ENCODE results near the gene EHD2. TPM values are rescaled to one million over a fixed set of nuclear protein-coding genes. Genes with fewer than 3 reads are reported as not detected.
A peak's percentile ranks its signal among the peaks of the same experiment; 100 is the strongest.
"Not testable (repeated sequence)": the region's sequence is repeated elsewhere in the genome, so short reads cannot be mapped to it uniquely, and the experiment has no call there.

The EHD2 gene
- total RNA-seq, 1 donor from 2014 or later: 53.4 TPM

DNA sequence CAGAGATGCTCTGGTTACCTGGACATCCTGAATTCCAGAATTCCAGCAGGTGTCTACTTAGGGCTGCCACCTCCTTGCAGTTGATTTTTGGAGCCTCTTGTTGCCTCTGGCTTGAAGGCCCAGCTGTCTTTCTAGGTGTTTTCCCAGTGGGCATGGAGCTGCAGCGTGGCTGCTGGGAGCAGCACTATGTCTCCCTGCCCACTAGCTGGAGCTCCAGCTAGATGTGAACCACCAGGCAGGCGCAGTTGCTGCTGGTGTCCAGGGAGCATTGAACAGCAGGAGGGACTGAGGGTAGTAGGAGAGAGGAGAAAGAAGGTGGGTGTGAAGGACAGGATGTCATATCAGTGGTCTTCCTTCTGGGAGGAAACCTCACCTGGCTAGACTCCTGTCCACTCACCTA, 55.4 kb downstream of the EHD2 start:
- Histone ChIP-seq H3K4me3 (ENCODE audit: low read depth, low read length) (no peak overlapping the region), H3K36me3 (ENCODE audit: control insufficient read depth, insufficient read depth, low read length) (no peaks in the 10 kb centered on the region), H3K27me3 (ENCODE audit: control insufficient read depth, insufficient read depth, low read length) (no peaks in the 10 kb centered on the region)
- TF ChIP-seq, protein P1, sequence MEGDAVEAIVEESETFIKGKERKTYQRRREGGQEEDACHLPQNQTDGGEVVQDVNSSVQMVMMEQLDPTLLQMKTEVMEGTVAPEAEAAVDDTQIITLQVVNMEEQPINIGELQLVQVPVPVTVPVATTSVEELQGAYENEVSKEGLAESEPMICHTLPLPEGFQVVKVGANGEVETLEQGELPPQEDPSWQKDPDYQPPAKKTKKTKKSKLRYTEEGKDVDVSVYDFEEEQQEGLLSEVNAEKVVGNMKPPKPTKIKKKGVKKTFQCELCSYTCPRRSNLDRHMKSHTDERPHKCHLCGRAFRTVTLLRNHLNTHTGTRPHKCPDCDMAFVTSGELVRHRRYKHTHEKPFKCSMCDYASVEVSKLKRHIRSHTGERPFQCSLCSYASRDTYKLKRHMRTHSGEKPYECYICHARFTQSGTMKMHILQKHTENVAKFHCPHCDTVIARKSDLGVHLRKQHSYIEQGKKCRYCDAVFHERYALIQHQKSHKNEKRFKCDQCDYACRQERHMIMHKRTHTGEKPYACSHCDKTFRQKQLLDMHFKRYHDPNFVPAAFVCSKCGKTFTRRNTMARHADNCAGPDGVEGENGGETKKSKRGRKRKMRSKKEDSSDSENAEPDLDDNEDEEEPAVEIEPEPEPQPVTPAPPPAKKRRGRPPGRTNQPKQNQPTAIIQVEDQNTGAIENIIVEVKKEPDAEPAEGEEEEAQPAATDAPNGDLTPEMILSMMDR (IDR thresholded peaks at IDR 0.05; ENCODE audit: insufficient read depth, low read length, severe bottlenecking): no peak
- no peak for FAIRE-seq
- DNase-seq (ENCODE audit: low read depth): no peak

DNA sequence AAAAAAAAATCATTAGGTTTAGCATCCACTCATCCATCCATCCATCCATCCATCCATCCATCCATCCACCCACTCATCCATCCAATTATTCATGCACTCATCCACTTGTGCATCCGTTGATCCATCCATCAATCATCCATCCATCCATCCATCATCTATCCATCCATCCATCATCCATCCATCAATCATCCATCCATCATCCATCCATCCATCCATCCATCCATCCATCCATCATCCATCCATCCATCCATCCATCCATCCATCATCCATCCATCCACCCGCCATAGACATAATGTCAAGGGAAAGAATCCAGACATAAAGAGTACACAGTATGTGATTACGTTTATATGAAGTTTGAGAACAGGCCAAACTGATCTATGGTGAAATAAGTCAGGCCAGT, 56.3 kb downstream of the EHD2 start:
- DNase-seq (ENCODE audit: low read depth) (no peak), FAIRE-seq (no peak)
- TF ChIP-seq, protein P1 (IDR thresholded peaks at IDR 0.05; ENCODE audit: insufficient read depth, low read length, severe bottlenecking): no peak
- Histone ChIP-seq H3K36me3 (ENCODE audit: control insufficient read depth, insufficient read depth, low read length) (no peaks in the 10 kb centered on the region), H3K4me3 (ENCODE audit: low read depth, low read length) (no peak overlapping the region), H3K27me3 (ENCODE audit: control insufficient read depth, insufficient read depth, low read length) (no peaks in the 10 kb centered on the region)

DNA sequence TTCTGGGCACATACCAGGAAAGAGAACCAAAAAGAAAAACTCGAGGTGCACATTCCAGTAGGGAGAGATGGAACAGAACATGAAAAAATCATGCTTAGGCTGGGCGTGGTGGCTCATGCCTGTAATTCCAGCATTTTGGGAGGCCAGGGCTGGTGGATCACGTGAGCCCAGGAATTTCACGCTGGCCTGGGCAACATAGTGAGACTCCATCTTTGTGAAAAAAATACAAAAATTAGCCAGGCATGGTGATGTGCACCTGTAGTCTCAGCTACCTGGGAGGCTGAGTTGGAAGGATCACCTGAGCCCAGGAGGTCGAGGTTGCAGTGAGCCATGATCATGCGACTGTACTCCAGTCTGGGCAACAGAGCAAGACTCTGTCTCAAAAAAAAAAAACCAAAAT, 58.1 kb downstream of the EHD2 start:
- H3K4me3 ChIP-seq (ENCODE audit: low read depth, low read length); H3K36me3 ChIP-seq (ENCODE audit: control insufficient read depth, insufficient read depth, low read length); H3K27me3 ChIP-seq (ENCODE audit: control insufficient read depth, insufficient read depth, low read length); FAIRE-seq; DNase-seq (ENCODE audit: low read depth): not testable (repeated sequence)

DNA sequence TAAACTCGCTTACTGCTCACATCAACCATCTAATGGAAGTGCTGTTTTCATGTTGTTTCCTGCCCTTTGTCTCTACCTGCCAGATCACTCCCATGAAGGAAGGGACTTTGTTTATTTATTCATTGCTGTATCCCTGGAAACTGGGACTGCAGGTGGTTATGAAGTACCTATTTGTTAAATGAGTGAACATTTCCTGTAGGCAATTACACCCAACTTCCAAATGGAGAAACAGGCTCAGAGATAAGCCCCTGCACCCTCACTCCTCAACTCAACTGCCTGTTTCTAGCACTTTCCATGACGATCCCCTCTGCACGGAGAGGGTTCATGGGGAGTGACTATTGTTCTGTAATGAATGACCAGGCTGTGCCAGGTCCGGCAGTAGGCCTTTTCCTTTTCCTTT, 63.3 kb downstream of the EHD2 start:
- DNase-seq (ENCODE audit: low read depth) (peak; percentile 100), FAIRE-seq (peak; percentile 93)
- no peaks in the 10 kb centered on the region for H3K27me3 ChIP-seq (ENCODE audit: control insufficient read depth, insufficient read depth, low read length)
- H3K36me3 ChIP-seq (ENCODE audit: control insufficient read depth, insufficient read depth, low read length): peaks cover 9% of the 10 kb centered on the region
- TF ChIP-seq, protein P1 (IDR thresholded peaks at IDR 0.05; ENCODE audit: insufficient read depth, low read length, severe bottlenecking): no peak
- H3K4me3 ChIP-seq (ENCODE audit: low read depth, low read length): no peak overlapping the region

DNA sequence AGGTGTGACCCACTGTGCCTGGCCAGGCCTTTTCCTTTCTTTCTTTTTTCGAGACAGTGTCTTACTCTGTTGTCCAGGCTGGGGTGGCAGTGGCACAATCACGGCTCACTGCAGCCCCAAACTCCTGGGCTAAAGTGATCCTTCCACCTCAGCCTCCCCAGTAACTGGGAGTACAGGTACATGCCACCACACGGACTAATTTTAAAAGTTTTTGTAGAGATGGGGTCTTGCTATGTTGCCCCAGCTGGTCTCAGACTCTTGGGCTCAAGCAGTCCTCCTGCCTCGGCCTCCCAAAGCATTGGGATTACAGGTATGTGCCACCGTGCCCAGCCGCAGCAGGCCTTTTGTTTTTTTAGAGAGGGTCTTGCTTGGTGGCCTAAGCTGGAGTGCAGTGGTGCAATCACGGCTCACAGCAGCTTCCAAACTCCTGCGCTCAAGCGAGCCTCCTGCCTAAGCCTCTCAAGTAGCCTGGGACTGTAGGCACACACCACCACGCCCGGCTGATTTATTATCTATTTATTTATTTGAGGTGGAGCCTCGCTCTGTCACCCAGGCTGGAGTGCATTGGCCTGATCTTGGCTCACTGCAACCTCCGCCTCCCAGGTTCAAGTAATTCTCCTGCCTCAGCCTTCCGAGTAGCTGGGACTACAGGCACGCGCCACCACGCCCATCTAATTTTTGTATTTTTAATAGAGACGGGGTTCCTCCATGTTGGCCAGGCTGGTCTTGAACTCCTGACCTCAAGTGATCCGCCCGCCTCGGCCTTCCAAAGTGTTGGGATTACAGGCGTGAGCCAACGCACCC, 64.2 kb downstream of the EHD2 start:
- H3K27me3 ChIP-seq (ENCODE audit: control insufficient read depth, insufficient read depth, low read length); FAIRE-seq; DNase-seq (ENCODE audit: low read depth): not testable (repeated sequence)
- Histone ChIP-seq H3K36me3 (ENCODE audit: control insufficient read depth, insufficient read depth, low read length) (peaks cover 11% of the 10 kb centered on the region), H3K4me3 (ENCODE audit: low read depth, low read length) (peak overlapping the region; percentile 66)

DNA sequence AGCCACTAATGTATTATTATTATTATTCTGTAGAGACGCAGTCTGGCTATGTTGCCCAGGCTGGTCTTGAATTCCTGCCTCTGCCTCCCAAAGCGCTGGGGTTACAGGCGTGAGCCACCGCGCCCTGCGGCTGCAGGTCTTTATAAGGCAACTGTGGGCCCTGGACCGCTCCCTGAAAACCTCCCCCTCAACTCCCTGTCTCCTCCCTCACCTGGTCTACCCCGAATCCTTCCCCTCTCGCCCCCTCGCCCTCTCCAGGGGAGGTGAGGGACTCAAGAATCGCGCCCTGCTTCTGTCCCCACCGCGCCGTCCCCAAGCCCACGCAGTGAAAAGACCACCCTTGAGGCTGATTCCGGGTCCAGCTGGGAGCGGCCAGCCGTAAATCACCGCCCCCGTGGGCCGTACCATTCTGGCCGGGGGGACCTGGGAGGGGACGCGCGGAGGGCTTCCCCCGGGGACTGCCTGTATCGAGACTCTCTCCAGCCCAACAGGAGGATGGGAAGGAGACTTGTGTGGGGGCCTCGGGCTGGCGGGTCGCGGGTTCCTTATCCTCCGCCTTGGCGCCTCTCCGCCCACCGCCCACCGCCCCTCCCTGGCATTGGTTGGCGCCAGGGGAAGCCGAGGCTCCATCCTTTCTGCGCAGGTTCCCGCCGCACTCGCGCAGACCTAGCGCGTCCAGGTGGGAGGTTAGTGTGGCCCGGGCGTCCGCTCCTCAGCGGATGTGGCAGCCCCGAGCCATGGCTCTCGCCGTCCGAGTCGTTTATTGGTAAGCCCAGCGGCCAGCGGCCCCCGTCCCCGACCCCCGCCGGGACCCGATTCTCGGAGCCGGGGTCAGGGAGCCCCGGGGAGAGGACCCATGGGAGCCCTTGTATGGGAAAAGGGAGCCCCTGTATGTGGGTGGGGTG, 65.1 kb downstream of the EHD2 start, which contains the start of gene SELENOW:
Gene SELENOW, plus strand, starts transcription at position 655 of the 905 bp plus-strand sequence. Its CDS starts 83 bp downstream, at position 738.
- peaks cover 12% of the 10 kb centered on the region for H3K36me3 ChIP-seq (ENCODE audit: control insufficient read depth, insufficient read depth, low read length)
- peak within 1 kb of the TSS; percentile 66 for H3K4me3 ChIP-seq (ENCODE audit: low read depth, low read length)
- no peak for FAIRE-seq
- DNase-seq (ENCODE audit: low read depth): peak; percentile 71
- TF ChIP-seq, protein P1 (IDR thresholded peaks at IDR 0.05; ENCODE audit: insufficient read depth, low read length, severe bottlenecking): no peak
- no peaks in the 10 kb centered on the region for H3K27me3 ChIP-seq (ENCODE audit: control insufficient read depth, insufficient read depth, low read length)
